H1 (cell line): ENCODE measurements around the gene TRIM4. TPM values are rescaled to one million over a fixed set of nuclear protein-coding genes. Genes with fewer than 3 reads are reported as not detected.

ENCODE experiments used
- CTCF ChIA-PET: fragments of 300-600 bp; sonication (Branson Sonifier 250); formaldehyde crosslinking; loops from one replicate; lab custom pipeline; 2021; ENCODE audit not compliant: partially characterized antibody; lab: Charles Lee
- POLR2A ChIA-PET: fragments of 300-600 bp; sonication (Branson Sonifier 250); formaldehyde crosslinking; loops from one replicate; lab custom pipeline; 2021; ENCODE audit warnings: inconsistent platforms; ENCODE audit not compliant: partially characterized antibody; lab: Charles Lee
- DNase-seq, 2 experiments: peaks; one replicate each; pipeline versions ENCODE4 v3.0.0 to v3.0.0-alpha.2; 2010 to 2022; ENCODE audit warnings: low spot score in 2 of 2, low read depth in 1 of 2, mixed read lengths in 1 of 2
- FAIRE-seq: peaks from 2 replicates; lab custom pipeline; 2011; peaks lifted over from hg19 to GRCh38; lab: Jason Lieb, UNC
- H2AFZ ChIP-seq: 2 replicates; pipeline ENCODE4 v1.8.1; 2012; ENCODE audit warnings: low read length, inconsistent platforms
- H2AK5ac ChIP-seq: 2 replicates; pipeline ENCODE4 v1.6.1; 2013; ENCODE audit warnings: low read depth, low read length
- H2BK120ac ChIP-seq: replicated peaks from 2 replicates; pipeline ENCODE3; 2013; ENCODE audit warnings: low read depth, low read length, inconsistent platforms
- H2BK12ac ChIP-seq: 2 replicates; pipeline ENCODE4 v1.6.1; 2013; ENCODE audit warnings: low read depth, low read length
- H2BK15ac ChIP-seq: 2 replicates; pipeline ENCODE4 v1.6.1; 2013; ENCODE audit warnings: low read length
- H2BK20ac ChIP-seq: 2 replicates; pipeline ENCODE4 v1.6.1; 2013; ENCODE audit warnings: low read length
- H2BK5ac ChIP-seq: 2 replicates; pipeline ENCODE4 v1.6.1; 2013; ENCODE audit warnings: low read depth, low read length
- H3K14ac ChIP-seq: 2 replicates; pipeline ENCODE4 v1.6.1; 2013; ENCODE audit warnings: inconsistent platforms; ENCODE audit not compliant: insufficient read length
- H3K18ac ChIP-seq: 2 replicates; pipeline ENCODE4 v1.6.1; 2013; ENCODE audit warnings: low read length; ENCODE audit errors: extremely low read depth
- H3K23ac ChIP-seq: 2 replicates; pipeline ENCODE4 v1.6.1; 2013; ENCODE audit warnings: inconsistent platforms; ENCODE audit not compliant: insufficient read length
- H3K23me2 ChIP-seq: 2 replicates; pipeline ENCODE4 v1.6.1; 2013; ENCODE audit warnings: low read depth, low read length
- H3K27ac ChIP-seq: 2 replicates; pipeline ENCODE4 v1.6.1; 2011; ENCODE audit warnings: low read depth, low read length, inconsistent platforms
- H3K27me3 ChIP-seq, 4 experiments: replicated peaks in 1 of 4; 1 replicate in 1 of 4; 2 replicates in 3 of 4; pipeline versions ENCODE4 v1.6.1 to v1.8.1; 2011 to 2013; ENCODE audit warnings: low read length in 3 of 4, mild to moderate bottlenecking in 3 of 4, inconsistent platforms in 2 of 4, mixed read lengths in 2 of 4, moderate library complexity in 1 of 4; ENCODE audit not compliant: control insufficient read depth in 3 of 4, insufficient read depth in 3 of 4; ENCODE audit errors: extremely low read depth in 1 of 4
- H3K36me3 ChIP-seq, 4 experiments: 2 replicates each; pipeline versions ENCODE4 v1.6.1 to v1.8.1; 2011 to 2013; ENCODE audit warnings: mild to moderate bottlenecking in 4 of 4, low read length in 3 of 4, moderate library complexity in 2 of 4, control low read depth in 1 of 4, inconsistent platforms in 1 of 4; ENCODE audit not compliant: insufficient read depth in 4 of 4, control insufficient read depth in 2 of 4
- H3K4ac ChIP-seq: replicated peaks from 2 replicates; pipeline ENCODE3; 2013; ENCODE audit warnings: low read length, low read depth, mixed read lengths, inconsistent platforms; ENCODE audit not compliant: insufficient read length
- H3K4me1 ChIP-seq, 4 experiments: replicated peaks in 1 of 4; 1 replicate in 1 of 4; 2 replicates in 3 of 4; pipeline versions ENCODE4 v1.6.1 to v1.8.1; 2011 to 2013; ENCODE audit warnings: low read length in 3 of 4, inconsistent platforms in 2 of 4, mixed read lengths in 1 of 4; ENCODE audit not compliant: insufficient read depth in 4 of 4, control insufficient read depth in 3 of 4
- H3K4me2 ChIP-seq, 2 experiments: 2 replicates each; pipeline versions ENCODE4 v1.6.1 to v1.8.1; 2011 to 2013; ENCODE audit warnings: low read depth in 2 of 2, low read length in 2 of 2, control low read depth in 1 of 2, inconsistent platforms in 1 of 2, mild to moderate bottlenecking in 1 of 2; ENCODE audit not compliant: insufficient read depth in 1 of 2
- H3K4me3 ChIP-seq, 4 experiments: fragments of 200-600, 300-600 bp in 1 of 4; sonication (generic), shearing (Covaris generic), sonication (Bioruptor Twin) in 1 of 4; 2 replicates each; pipeline versions ENCODE4 v1.5.1 to v1.8.1; 2011 to 2016; ENCODE audit warnings: low read length in 4 of 4, low read depth in 3 of 4, control low read depth in 2 of 4, inconsistent platforms in 2 of 4, mild to moderate bottlenecking in 2 of 4, mixed read lengths in 1 of 4, moderate library complexity in 1 of 4; ENCODE audit not compliant: insufficient read depth in 2 of 4; ENCODE audit errors: extremely low read depth in 1 of 4
- H3K56ac ChIP-seq: replicated peaks from 2 replicates; pipeline ENCODE3; 2013; ENCODE audit warnings: low read depth, mild to moderate bottlenecking, mixed read lengths, low read length, inconsistent platforms; ENCODE audit not compliant: insufficient read length
- H3K79me1 ChIP-seq: 2 replicates; pipeline ENCODE4 v1.6.1; 2013; ENCODE audit warnings: low read depth, low read length, control low read depth
- H3K79me2 ChIP-seq, 2 experiments: 2 replicates each; pipeline versions ENCODE4 v1.6.1 to v1.8.1; 2012 to 2013; ENCODE audit warnings: low read length in 2 of 2, mild to moderate bottlenecking in 2 of 2, inconsistent platforms in 1 of 2; ENCODE audit not compliant: insufficient read depth in 2 of 2, control insufficient read depth in 1 of 2
- H3K9ac ChIP-seq, 4 experiments: replicated peaks in 1 of 4; 1 replicate in 1 of 4; 2 replicates in 3 of 4; pipeline versions ENCODE4 v1.6.1 to v1.8.1; 2011 to 2013; ENCODE audit warnings: low read depth in 3 of 4, low read length in 3 of 4, control low read depth in 2 of 4, mild to moderate bottlenecking in 2 of 4, moderate library complexity in 2 of 4, inconsistent platforms in 1 of 4; ENCODE audit errors: extremely low read depth in 1 of 4
- H3K9me3 ChIP-seq, 2 experiments: 2 replicates each; pipeline versions ENCODE4 v1.6.1 to v1.8.1; 2012 to 2013; ENCODE audit warnings: mild to moderate bottlenecking in 2 of 2, moderate library complexity in 2 of 2, control low read depth in 1 of 2, inconsistent platforms in 1 of 2, low read depth in 1 of 2, low read length in 1 of 2, mixed read lengths in 1 of 2; ENCODE audit not compliant: insufficient read depth in 2 of 2
- H4K20me1 ChIP-seq, 2 experiments: replicated peaks in 1 of 2; 2 replicates each; pipeline versions ENCODE3 to v1.8.1; 2011 to 2013; ENCODE audit warnings: inconsistent platforms in 2 of 2, low read length in 2 of 2, mild to moderate bottlenecking in 1 of 2; ENCODE audit not compliant: insufficient read depth in 2 of 2, control insufficient read depth in 1 of 2
- H4K5ac ChIP-seq: 2 replicates; pipeline ENCODE4 v1.6.1; 2013; ENCODE audit warnings: low read length, low read depth, mixed read lengths, inconsistent platforms; ENCODE audit not compliant: insufficient read length
- H4K8ac ChIP-seq: 2 replicates; pipeline ENCODE4 v1.8.0; 2013; ENCODE audit warnings: mild to moderate bottlenecking, moderate library complexity, low read length, inconsistent platforms; ENCODE audit not compliant: insufficient read depth; ENCODE audit errors: extremely low read depth
- H4K91ac ChIP-seq: replicated peaks from 2 replicates; pipeline ENCODE3; 2013; ENCODE audit warnings: low read length, mixed read lengths, inconsistent platforms; ENCODE audit not compliant: insufficient read length
- CTBP2 ChIP-seq: IDR thresholded peaks from 2 replicates; pipeline ENCODE4 v1.7.0; 2011; ENCODE audit warnings: borderline replicate concordance, mild to moderate bottlenecking, moderate library complexity, mixed read lengths, low read length; ENCODE audit not compliant: insufficient read depth, insufficient read length
- WGBS, 2 experiments: shearing (Covaris generic) in 1 of 2; methylation state at CpG; one replicate each; pipeline versions ENCODE4 v1.1.6 to v1.1.7; 2013 to 2015; ENCODE audit warnings: low lambda C conversion rate in 2 of 2, mixed read lengths in 2 of 2, inconsistent platforms in 1 of 2, low coverage in 1 of 2, missing lambda C conversion rate in 1 of 2; ENCODE audit not compliant: insufficient replicate concordance in 2 of 2, insufficient coverage in 1 of 2, insufficient read length in 1 of 2; ENCODE audit errors: extremely low coverage in 1 of 2, missing lambda C conversion rate in 1 of 2; 5-methylcytosine and 5-hydroxymethylcytosine counted together
- polyA plus RNA-seq, 7 experiments: library from polyadenylated mRNA; depleted of rRNA in 3 of 7; stranded (reverse) in 5 of 7; unstranded in 2 of 7; fragments of >200 nt in 5 of 7; fragments of 200-250 nt in 2 of 7; gene quantifications; 1 replicate in 5 of 7; 2 replicates in 1 of 7; 4 replicates in 1 of 7; pipeline versions ENCODE4 v1.2.1 to v1.2.3, GENCODE V29; 2011 to 2013; ENCODE audit warnings: missing spikeins in 2 of 7, mixed read lengths in 2 of 7
- total RNA-seq: library from RNA; stranded (reverse); fragmentation: NEBNext Ultra II Directional; extraction: Animal tissue kit (Norgen Biotek cat#: 25700); gene quantifications from 2 replicates; pipeline ENCODE4 v1.2.1, GENCODE V29; 2021

The TRIM4 gene
- total and polyA plus RNA-seq, 2 of the 8 experiments (the other 6 are each of a cell fraction or from before 2014, with no cell fraction given), result 0.03 to 7.3 TPM

- Histone ChIP-seq H3K4ac (no peak overlapping the region), H3K9me3 (peaks cover 9 to 16% of the 10 kb centered on the region in 2 experiments; a peak in 2 of 4 replicates), H2AK5ac (no peak overlapping the region), H2BK5ac (no peak overlapping the region), H3K56ac (no peak overlapping the region), H2BK20ac (no peak overlapping the region), H2AFZ (no peak overlapping the region), H2BK120ac (no peak overlapping the region), H3K4me2 (no peak overlapping the region), H4K8ac (no peak overlapping the region), H3K79me2 (no peaks in the 10 kb centered on the region; a peak in 1 of 4 replicates), H4K20me1 (no peaks in the 10 kb centered on the region), H3K4me1 (no peaks in the 10 kb centered on the region), H3K23ac (no peak overlapping the region), H3K27ac (no peak overlapping the region), H3K18ac (no peak overlapping the region), H3K9ac (no peak overlapping the region), H3K14ac (no peak overlapping the region), H4K91ac (no peak overlapping the region), H3K79me1 (no peaks in the 10 kb centered on the region), H3K27me3 (no peaks in the 10 kb centered on the region; a peak in 1 of 7 replicates), H2BK15ac (no peak overlapping the region), H3K36me3 (no peaks in the 10 kb centered on the region), H4K5ac (no peak overlapping the region), H3K23me2 (no peaks in the 10 kb centered on the region)
- ChIA-PET CTCF (interaction anchor here (0.6 to 1.3 kb wide), 3 partner anchors 232 to 339 kb away, joined by 3 to 4 read pairs (median 3); no protein-coding TSS in a partner anchor), POLR2A (no interaction called here)
- 70% methylated on average over 2 of the region's 2 CpGs; no CpG with 5 or more reads in 1 of the 2 experiments for WGBS, 2 experiments
- FAIRE-seq (no peak), DNase-seq (no peak)
- no peak for TF ChIP-seq CTBP2
- TF ChIP-seq, all 59 proteins: peak for 0
- Histone ChIP-seq H2BK12ac (no peak overlapping the region), H3K4me3 (no peak overlapping the region)
These were observed 55.4 kb downstream of the TRIM4 start for GRCh38 chr7:99863847-99864440.
